ENCODE results near the gene SPACA9.

DNA sequence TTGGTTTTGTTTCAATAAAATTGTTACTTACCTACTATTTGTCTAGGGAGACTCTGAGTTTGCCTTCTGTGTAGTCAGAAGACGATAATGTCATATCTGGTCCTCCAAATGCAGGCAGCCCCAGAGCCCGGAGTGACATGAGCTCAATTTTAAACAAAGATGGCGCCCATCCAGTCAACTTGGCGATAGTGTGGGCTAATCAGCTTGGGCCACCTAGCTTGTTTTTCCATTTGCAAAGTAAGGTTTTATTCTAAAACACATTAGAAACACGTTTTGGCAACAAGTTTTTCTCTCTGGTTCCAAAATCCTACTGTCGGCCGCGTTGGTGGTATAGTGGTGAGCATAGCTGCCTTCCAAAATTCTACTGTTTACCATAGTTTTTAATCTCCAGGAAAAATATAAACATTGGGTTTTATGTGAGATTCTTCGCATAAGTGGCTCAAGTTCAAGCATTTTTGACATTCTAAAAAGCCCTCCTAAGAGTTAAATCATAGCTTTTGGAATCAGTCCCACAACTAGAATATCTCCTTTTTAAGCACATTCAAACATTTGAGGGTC is 52.6 kb downstream of the SPACA9 start:
- TF ChIP-seq, protein P1, sequence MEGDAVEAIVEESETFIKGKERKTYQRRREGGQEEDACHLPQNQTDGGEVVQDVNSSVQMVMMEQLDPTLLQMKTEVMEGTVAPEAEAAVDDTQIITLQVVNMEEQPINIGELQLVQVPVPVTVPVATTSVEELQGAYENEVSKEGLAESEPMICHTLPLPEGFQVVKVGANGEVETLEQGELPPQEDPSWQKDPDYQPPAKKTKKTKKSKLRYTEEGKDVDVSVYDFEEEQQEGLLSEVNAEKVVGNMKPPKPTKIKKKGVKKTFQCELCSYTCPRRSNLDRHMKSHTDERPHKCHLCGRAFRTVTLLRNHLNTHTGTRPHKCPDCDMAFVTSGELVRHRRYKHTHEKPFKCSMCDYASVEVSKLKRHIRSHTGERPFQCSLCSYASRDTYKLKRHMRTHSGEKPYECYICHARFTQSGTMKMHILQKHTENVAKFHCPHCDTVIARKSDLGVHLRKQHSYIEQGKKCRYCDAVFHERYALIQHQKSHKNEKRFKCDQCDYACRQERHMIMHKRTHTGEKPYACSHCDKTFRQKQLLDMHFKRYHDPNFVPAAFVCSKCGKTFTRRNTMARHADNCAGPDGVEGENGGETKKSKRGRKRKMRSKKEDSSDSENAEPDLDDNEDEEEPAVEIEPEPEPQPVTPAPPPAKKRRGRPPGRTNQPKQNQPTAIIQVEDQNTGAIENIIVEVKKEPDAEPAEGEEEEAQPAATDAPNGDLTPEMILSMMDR (IDR thresholded peaks at IDR 0.05), result no peak
- no peak for TF ChIP-seq POLR2A (IDR thresholded peaks at IDR 0.05)

Data from adrenal gland (tissue), 5 donors.